ENCODE data around the gene PHLPP2. TPM values are rescaled to one million over a fixed set of nuclear protein-coding genes. Genes with fewer than 3 reads are reported as not detected.

The PHLPP2 gene
- total RNA-seq, 1 donor from 2014 or later: 18.2 TPM

- no peak overlapping the region for H3K4me3 Mint-ChIP-seq
Observed at GRCh38 chr16:71629278-71630016, 95.1 kb downstream of the PHLPP2 start.

DNA sequence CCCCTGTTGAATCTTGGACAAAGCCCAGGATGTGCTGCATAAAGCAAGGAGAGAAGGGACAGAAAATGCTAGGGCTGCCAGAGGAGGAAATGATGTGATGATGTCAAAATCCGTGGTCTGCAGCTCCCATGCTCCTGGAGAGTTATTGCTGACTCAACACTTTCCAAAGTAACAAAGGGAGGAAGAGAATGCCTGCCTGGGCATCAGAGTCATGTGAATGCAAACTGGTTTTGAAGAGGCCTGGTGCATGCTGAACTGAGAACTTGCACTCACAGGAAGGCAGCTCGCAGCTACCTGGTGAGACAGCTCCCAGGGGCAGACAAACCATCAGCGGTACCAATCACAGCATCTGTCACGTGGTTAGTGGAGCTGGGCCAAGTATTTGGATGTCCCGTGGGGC, 95.7 kb downstream of the PHLPP2 start:
- no peak for TF ChIP-seq CTCF (IDR thresholded peaks at IDR 0.05; ENCODE audit: unreplicated experiment)
- no peak for DNase-seq (ENCODE audit: low spot score in 2 of 2, unreplicated experiment in 2 of 2)
- peaks cover 3% of the 10 kb centered on the region for H3K36me3 Mint-ChIP-seq
- H3K27me3 Mint-ChIP-seq (ENCODE audit: low read depth): peaks cover 18% of the 10 kb centered on the region
- H3K4me3 Mint-ChIP-seq: peak overlapping the region; percentile 36
- H3K9me3 Mint-ChIP-seq: no peaks in the 10 kb centered on the region
- peaks cover 20% of the 10 kb centered on the region for H3K4me1 Mint-ChIP-seq
- peak overlapping the region; percentile 50 for H3K27ac Mint-ChIP-seq

More at GRCh38 chr16:71629278-71630016, 95.1 kb downstream of the PHLPP2 start:
- H3K9me3 Mint-ChIP-seq: no peaks in the 10 kb centered on the region
- peaks cover 4% of the 10 kb centered on the region for H3K36me3 Mint-ChIP-seq
- H3K27ac Mint-ChIP-seq: peak overlapping the region; percentile 81
- peaks cover 18% of the 10 kb centered on the region for H3K27me3 Mint-ChIP-seq (ENCODE audit: low read depth)
- peaks cover 20% of the 10 kb centered on the region for H3K4me1 Mint-ChIP-seq
- TF ChIP-seq CTCF (IDR thresholded peaks at IDR 0.05; ENCODE audit: unreplicated experiment): no peak
- DNase-seq (ENCODE audit: low spot score in 2 of 2, unreplicated experiment in 2 of 2): no peak

- Mint-ChIP-seq H3K9me3 (no peaks in the 10 kb centered on the region), H3K27me3 (ENCODE audit: low read depth) (peaks cover 18% of the 10 kb centered on the region), H3K4me3 (peak overlapping the region; percentile 40), H3K36me3 (peaks cover 1% of the 10 kb centered on the region), H3K4me1 (peaks cover 20% of the 10 kb centered on the region), H3K27ac (no peak overlapping the region)
- no peak for TF ChIP-seq CTCF (IDR thresholded peaks at IDR 0.05; ENCODE audit: unreplicated experiment)
- DNase-seq (ENCODE audit: low spot score in 2 of 2, unreplicated experiment in 2 of 2): no peak
Observed at GRCh38 chr16:71627731-71628181, 96.7 kb downstream of the PHLPP2 start.

- Mint-ChIP-seq H3K27ac (no peak overlapping the region), H3K36me3 (peaks cover 1% of the 10 kb centered on the region), H3K4me3 (peak overlapping the region; percentile 81), H3K4me1 (peaks cover 20% of the 10 kb centered on the region), H3K27me3 (ENCODE audit: low read depth) (peaks cover 18% of the 10 kb centered on the region), H3K9me3 (no peaks in the 10 kb centered on the region)
- TF ChIP-seq CTCF (IDR thresholded peaks at IDR 0.05; ENCODE audit: unreplicated experiment): no peak
- DNase-seq (ENCODE audit: low spot score in 2 of 2, unreplicated experiment in 2 of 2): peak in 1 of 2 experiments; percentile 41
Observed at GRCh38 chr16:71626858-71627213, 97.7 kb downstream of the PHLPP2 start.

DNA sequence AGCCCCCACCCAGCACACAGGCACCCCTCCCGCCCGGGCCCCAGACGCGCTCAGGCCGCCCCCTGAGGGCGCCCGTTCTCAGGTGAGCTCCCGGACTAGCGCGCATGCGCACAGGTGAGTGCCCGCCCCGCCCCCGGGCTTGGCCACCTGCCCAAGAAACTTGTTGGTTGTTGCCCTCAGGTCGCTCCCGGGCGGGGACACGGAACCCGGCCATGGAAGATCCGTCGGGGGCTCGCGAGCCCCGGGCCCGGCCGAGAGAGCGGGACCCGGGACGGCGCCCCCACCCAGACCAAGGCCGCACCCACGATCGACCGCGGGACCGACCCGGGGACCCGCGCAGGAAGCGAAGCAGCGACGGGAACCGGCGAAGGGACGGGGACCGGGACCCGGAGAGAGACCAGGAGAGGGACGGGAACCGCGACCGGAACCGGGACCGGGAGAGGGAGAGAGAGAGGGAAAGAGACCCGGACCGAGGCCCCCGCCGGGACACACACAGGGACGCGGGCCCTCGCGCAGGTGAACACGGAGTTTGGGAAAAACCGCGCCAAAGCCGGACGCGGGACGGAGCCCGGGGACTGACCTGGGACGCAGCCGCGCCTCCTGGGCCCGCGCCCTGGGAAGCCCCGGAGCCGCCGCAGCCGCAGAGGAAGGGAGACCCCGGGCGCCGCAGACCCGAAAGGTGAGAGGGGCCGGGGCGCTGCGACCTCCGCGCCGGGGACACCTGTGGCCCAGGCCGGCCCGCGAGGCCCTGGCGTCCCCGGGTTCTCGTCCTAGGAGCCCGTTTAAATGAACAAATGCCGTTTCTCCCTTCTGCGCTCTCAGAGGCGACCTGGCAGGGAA, 98.3 kb downstream of the PHLPP2 start, which contains the start of gene MARVELD3:
Gene MARVELD3 (plus strand): TSS at position 167 of the 840 bp plus-strand sequence. CDS start 46 bp downstream, at position 213.
- peak; percentile 74 to 88 for DNase-seq (ENCODE audit: low spot score in 2 of 2, unreplicated experiment in 2 of 2)
- Mint-ChIP-seq H3K4me1 (peaks cover 20% of the 10 kb centered on the region), H3K4me3 (peak within 1 kb of the TSS; percentile 81), H3K27ac (no peak within 1 kb of the TSS), H3K36me3 (peaks cover 1% of the 10 kb centered on the region), H3K27me3 (ENCODE audit: low read depth) (peaks cover 18% of the 10 kb centered on the region), H3K9me3 (no peaks in the 10 kb centered on the region)
- TF ChIP-seq CTCF (IDR thresholded peaks at IDR 0.05; ENCODE audit: unreplicated experiment): no peak
